HG03457 (cell line): Measurements from ENCODE around the gene CLN3.
"Not testable (repeated sequence)": the region's sequence is repeated elsewhere in the genome, so short reads cannot be mapped to it uniquely, and the experiment has no call there.

ENCODE experiments used
- ATAC-seq: cut with Tn5 transposase; IDR thresholded peaks from one replicate; pipeline ENCODE4 v1.9.1; 2021; ENCODE audit warnings: moderate number of reproducible peaks; ENCODE audit not compliant: unreplicated experiment

CLN3 gene

DNA sequence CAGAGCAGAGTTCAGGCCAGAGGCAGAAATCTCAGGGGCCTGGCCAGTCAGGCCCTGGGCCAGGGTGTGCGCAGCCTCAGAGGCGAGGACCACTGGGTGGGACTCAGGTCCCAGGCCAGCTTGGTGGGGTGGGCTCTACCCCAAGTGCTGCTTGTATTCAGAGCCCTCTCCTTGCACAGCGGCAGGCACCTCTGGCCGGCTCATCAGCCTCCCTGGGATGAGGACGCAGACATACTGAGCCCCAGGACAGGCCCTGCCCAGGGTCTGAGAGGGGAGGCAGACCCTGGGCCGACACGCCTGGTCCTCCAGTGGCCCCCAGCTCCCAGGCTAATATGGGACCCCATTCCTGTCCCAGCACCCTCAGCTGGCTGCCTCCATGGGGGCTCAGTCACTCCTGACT, 22.4 kb upstream of the CLN3 start:
- ATAC-seq: no peak

DNA sequence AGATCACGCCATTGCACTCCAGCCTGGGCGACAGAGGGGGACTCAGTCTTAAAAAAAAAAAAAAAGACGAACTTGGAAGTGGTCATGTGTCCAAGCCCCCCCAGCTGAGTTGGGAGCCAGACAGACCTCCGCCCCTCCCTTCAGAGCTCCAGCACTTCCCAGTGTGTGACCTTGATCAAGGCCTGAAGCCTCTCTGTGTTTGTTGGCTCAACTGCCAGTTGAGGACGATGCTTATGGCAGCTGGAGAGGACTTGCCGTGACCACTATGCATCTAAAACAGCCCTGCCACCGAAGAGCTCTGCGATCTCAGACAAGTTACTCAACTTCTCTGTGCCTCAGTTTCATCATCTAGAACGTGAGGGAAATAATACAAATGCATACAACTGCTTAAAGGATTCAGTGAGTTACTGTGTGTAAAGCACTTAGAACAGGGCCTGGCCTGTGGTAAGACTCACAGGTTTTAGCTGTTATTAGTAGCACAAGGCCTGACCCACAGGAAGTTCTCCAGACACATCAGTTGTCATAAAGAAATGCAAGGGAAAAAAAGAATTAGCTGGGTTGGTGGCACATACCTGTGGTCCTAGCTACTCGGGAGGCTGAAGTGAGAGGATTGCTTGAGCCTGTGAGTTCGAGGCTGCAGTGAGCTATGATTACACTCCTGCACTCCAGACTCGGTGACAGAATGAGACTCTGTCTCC, 21.8 kb upstream of the CLN3 start:
- no peak for ATAC-seq

DNA sequence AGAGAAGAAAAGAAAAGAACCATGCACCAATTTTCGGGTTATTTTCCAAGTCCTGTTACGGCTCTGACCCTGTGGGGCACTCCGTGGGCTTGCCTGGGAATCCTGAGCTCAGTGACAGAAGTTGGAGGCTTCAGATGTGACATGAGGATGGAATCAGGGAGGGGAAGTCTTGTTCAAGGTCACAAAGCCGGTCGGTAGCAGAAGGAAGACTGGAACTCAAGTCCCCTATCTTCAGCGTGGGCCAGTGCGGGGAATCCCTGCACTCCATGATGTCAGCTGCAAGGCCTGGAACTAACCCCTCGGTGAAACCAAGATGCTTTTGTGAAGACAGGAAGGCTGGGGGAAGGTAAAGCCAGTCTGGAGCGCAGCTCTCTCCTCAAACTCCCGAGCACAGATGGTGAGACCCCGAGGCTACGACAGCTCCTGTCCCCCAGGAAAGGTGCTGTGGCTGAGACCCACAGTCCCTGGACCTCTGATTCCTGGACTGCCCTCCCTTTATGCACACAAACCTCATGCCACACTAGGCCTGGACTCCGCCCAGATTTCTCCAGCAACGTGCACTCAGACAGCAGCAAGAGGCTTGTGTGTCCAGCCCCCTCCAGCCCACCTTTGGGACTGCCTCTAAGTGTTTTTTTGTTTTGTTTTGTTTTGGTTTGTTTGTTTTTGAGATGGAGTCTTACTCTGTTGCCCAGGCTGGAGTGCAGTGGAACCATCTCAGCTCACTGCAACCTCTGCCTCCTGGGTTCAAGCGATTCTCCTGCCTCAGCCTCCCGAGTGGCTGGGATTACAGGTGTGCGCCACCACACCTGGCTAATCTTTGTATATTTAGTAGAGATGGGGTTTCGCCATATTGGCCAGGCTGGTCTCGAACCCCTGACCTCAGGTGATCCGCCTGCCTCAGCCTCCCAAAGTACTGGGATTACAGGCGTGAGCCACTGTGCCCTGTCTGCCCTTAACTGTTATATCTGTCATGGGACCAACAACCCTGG, 20.2 kb upstream of the CLN3 start:
- no peak for ATAC-seq

DNA sequence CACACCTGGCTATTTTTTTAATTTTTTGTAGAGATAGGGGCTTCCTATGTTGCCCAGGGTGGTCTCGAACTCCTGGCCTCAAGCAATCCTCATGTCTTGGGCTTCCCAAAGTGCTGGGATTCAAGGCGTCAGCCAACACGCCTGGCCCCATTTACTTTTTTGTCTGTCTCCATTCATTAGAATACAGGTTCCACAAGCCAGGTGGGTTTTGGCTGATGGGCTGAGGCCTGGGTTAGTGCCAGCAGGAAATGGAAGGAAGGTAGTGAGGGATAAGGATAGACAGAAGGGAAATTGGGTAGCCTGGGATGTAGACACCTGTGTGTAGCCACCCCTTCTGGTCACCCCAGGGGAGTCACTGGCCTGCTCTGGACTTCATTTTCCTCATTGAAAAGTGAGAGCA, 19.2 kb upstream of the CLN3 start:
- ATAC-seq: no peak

DNA sequence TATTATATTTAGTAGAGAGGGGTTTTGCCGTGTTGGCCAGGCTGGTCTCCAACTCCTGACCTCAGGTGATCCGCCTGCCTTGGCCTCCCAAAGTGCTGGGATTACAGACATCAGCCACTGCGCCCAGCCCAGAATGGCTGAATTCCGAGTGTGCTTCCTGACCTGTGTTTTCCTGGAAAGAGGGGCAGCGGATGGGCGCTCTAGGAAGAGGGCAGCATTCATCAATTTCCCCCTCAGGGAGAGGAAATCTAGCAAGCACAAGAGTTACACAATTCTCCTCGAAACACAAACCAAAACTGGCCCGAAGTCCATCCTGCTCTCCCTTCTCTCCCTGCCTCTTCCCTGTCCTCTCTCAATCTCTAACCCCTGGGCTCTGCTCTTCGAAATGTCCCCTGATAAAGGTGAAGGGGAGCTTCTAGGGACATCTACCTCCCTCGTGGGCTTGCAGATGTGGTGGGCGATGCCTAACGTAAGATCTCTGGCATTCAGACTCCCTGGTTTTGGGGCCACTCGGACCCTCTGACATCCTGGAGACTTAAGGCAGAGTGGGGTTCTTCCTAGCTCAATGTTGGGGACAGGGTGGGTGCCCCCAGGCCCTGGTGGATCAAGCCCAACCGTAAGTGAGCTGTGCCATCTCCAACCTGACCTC, 13.7 kb upstream of the CLN3 start:
- ATAC-seq: no peak

DNA sequence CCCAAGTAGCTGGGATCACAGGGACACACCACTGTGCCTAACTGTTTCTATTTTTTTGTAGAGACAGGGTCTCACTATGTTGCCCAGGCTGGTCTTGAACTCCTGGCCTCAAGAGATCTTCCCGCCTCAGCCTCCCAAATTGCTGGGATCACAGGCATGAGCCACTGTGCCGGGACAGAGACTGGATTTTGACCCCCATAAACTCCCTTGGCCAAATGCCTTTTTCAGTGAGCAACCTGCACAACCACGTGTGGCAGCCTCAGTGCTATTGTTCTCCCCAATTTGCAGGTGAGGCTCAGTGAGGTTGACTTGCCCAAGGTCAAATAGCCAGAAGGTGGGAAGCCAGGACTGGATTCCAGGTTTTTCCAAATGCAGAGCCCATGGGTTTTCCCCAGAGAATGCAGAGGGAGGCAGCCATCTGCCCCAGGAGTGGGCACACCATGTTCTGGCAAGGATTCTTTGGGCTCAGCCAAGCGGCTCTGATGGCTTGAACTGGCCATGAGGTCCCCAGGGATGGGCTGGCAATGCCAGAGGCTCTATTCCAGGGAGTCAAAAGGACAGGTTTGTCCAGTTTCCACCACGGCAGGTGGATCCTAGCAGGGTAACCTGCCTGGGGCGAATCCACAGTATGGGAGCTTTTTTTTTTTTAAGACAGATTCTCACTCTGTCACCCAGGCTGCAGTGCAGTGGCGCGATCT, 13.0 kb upstream of the CLN3 start:
- ATAC-seq: no peak

DNA sequence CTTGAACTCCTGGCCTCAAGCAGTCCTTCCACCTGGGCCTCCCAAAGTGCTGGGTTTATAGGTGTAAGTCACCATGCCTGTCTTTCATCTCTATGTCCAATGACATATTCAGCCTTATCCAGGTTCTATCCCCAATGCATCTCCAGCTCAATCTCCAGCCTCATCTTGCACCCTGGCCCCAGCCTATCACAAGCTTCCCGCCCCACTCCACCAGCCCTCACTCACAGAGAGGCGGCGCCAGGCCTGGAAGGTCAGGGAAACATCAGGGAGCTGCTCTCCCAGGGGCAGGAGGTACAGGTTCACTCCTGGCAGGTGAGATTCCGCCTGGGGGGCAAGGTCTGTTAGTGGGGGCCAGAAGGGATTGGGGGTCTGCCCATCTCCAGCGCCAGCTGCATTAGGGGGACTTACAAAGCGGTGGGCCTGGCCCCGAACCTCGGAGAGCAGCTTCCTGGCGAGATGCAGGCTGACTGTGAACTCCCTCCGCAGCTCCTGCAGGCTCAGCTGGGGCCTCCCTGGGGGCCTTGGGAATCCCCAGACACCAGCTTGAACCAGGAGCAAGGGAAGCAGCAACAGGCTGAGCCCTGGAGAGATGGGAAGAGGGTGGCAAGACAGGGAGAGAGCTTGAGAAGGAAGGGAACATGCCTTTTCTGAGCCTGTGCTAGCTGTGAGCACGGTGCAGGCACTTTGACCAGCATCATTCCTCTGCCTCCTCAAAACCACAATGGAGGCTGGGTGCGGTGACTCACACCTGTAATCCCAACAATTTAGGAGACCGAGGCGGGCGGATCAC, 11.8 kb upstream of the CLN3 start:
- ATAC-seq: no peak

DNA sequence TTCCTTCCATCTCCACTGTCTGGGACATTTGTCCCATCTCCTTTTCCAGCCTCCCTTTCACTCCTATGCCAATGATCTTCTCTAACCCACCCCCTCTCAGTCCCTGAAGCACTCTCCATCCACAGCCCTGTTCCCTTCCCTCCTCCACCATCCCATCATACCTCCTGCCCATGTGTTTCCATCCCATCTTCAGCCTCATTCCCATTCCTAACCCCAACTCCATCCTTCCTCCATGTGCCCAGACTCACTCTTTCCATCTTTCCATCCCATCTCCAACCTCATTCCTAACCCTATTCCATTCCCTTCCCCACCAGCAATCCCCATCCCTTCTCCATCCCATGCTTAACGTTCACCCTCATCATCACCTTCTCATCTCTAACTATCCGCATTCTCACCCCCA, 10.4 kb upstream of the CLN3 start:
- ATAC-seq: no peak

DNA sequence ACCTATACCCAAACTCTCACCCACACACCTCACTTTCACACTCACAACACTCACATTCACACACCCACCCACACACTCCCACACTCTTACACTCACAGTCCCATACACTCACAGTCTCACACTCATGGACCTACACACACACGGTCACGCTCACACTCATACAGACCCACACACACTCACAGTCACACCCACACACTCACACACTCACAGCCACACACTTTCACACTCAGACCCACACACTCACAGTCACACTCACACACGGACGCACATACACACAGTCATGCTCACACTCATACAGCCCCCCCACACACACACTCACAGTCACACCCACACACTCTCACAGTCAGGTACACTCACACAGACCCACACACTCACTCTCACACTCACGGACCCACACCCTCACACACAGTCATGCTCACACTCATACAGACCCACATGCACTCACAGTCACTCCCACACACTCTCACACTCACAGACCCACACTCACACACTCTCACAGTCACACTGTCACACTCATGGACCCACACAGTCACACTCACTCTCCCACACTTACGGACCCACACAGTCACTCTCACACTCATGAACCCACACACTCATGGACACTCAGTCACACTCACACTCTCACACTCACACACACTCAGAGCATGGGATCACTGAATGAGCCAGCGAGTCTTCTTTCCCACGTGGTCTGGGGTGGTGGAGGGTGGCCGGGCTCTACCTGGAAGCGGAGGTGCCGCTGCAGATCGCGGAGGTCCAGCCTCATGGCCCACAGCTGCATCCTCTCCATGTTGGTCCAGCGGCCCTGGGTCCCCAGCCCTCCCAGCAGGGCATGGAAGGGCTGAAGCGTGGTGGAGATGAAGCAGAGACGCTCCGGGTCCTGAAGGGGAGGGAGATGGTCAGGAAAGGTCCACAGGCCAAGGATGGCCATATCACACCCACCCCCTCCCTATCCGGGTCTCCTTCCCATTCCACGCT, 9.7 kb upstream of the CLN3 start:
- ATAC-seq: no peak

DNA sequence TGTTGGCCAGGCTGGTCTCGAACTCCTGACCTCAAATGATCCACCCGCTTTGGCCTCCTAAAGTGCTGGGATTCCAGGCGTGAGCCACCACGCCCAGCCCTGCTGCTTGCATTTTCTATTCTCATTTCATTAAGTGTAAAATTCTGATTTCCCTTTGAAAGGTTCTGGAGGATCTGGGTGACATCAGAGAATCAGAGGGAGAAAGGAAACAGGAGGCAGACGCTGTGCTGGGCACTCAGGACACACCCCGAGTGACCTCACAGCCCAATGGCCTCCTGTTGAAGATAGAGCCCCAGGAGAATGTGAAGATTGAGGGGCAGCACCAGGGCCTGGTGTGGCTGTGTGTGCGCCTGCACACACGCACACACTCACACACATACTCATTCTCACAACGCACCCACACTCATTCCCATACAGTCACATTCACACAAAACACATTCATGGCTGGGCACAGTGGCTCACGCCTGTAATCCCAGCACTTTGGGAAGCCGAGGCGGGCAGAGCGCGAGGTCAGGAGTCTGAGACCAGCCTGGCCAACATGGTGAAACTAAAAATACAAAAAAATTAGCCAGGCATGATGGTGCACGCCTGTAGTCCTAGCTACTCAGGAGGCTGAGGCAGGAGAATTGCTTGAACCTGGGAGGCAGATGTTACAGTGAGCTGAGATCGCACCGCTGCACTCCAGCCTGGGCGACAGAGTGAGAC, 8.8 kb upstream of the CLN3 start:
- ATAC-seq: not testable (repeated sequence)

DNA sequence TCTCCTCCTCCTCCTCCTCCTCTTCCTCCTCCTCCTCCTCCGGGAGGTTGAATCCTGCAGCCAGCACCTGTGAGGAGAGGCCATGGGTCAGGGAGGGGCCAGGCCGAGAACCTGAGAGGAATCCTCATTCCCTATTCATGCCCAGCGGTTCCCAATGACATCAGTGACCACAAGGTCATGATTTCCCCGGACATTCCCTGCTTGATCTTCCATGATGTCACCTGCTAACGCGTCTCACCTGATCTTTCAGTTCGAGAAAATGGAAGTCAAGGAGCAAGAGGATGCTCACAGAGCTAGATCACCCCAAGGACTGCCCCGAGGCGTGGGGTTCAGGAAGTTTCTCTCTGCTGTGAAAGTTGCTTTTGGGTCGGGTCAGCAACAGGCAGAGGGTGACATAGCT, 8.0 kb upstream of the CLN3 start:
- no peak for ATAC-seq

DNA sequence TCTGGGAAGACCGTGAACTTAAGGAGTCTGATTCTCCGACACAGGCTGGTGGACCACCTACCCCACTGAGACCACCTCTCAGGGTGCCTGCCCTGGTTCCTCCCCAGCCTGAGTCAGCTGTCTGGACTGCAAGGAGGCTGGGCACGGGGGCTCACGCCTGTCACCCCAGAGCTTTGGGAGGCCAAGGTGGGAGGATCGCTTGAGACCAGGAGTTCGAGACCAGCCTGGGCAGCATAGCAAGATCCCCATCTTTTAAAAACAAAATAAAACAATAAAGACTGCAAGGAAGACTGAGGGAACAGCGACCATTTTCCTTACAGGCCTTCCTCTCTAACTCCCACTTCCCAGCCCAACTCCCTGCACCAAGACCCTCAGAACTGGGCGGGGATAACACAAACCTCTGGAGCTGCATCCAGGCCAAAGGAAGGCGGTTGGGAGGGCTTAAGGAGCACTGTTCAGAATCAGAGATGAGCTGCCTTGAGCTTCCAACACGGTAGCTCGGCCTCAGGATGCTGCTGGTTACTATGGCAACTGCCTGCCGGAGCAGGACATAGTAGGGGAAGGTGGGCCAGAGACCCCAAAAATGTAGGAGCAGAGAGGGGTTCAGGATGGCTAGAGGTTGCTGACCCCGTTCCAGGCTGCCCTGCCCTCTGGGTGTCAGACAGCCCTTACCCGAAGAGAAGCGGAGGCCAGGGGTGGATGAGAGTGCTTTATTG, 7.0 kb upstream of the CLN3 start:
- no peak for ATAC-seq

DNA sequence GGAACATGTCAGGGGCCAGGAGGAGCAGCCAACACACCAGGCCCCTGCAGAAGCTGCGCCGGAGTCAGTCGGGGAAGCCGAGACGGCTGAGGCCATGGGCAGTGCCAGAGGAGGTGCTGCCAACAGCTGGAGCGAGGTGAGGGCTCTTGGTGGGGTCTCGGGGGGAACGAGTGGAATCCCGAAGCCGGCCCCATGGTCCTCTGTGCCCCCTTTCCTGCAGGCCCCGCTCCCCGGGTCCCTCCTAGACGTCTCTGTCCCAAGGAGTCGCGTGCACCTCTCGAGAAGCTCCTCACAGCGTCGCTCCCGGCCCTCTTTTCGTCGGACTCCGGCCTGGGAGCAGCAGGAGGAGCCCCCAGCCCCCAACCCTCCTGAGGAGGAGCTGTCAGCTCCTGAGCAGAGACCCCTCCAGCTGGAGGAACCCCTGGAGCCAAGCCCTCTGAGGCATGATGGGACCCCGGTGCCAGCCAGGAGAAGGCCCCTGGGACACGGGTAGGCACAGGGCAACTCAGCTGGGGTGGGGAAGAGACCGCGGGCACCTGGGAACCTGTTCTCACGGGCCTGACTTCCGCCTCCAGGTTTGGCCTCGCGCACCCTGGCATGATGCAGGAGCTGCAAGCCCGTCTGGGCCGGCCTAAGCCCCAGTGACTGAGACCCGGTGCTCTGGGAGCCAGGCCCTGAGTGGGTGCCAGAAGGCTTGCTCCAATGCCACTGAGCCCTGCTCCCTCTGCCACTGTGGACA, 6.2 kb upstream of the CLN3 start:
- no peak for ATAC-seq

DNA sequence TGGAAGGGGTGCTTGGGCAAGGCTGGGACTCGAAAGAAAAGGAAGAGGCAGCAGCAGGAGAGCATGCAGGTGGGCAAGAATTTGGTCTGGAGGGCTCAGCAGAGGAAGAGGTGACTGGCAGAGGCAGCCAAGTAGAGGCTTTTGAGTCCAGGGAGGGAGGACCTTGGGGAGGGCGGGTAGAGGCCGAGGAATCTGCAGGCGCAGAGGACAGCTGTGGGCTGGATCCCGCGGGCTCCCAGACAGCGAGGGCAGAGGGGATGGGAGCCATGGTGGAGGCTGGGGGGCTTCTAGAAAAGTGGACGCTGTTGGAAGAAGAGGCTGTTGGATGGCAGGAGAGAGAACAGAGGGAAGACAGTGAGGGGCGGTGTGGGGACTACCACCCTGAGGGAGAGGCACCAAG, 5.5 kb upstream of the CLN3 start:
- ATAC-seq: no peak

DNA sequence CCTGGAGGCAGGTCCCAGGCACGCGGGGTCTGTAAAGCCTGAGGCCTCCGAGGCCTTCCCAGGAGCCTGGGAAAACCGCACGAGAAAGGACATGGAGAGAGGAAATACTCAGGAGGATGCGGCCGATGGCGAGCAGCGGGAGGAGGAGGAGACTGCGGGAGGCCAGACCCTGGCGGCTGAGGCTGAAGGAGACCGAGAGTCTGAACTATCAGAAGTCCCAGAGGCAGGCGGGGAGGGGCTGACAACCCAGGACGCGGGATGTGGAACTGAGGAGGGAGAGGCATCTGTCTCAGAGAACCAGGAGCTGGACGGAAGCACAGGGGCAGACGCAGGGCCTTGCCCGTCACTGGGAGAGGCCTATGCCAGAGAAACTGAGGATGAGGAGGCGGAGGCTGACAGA, 5.0 kb upstream of the CLN3 start:
- ATAC-seq: no peak

DNA sequence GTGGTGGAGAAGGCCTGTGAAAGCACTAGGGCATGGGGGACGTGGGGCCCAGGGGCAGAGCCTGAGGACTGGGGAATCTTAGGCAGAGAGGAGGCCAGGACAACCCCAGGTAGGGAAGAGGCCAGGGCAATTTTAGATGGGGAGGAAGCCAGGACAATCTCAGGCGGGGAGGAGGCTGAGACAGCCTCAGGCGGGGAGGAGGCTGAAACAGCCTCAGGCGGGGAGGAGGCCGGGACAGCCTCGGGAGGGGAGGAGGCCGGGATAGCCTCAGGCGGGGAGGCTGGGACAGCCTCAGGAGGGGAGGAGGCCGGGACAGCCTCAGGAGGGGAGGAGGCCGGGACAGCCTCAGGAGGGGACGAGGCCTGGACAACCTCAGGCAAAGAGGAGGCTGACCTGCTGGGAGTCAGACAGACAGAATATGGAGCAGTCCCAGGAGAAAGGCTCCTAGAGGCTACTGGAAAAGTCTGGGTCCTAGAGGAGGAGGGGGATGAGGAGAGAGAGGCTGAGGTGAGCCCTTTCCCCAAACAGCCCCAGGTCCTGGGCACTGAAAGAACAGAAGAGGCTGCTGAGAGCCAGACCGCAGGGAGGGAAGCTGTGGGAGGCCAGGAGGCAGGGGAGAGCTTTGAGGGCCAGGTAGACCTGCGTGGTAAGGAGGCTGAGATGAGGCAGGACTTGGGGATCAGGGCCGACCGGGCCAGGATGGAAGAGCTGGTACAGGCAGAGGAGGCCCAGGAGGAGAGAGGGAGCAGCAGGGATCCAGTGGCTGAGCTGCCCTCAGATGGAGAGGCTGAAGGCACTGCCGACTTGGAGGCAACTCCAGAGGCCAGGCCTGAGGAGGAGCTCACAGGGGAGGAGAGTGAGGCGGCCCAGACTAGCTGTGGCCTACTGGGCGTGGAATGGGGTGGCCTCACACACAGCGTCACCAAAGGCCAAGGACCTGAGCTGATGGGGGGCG, 4.2 kb upstream of the CLN3 start:
- no peak for ATAC-seq
